ENCODE results near the gene KRTAP10-2.
"Not testable (repeated sequence)": the region's sequence is repeated elsewhere in the genome, so short reads cannot be mapped to it uniquely, and the experiment has no call there.

The KRTAP10-2 gene, protein sequence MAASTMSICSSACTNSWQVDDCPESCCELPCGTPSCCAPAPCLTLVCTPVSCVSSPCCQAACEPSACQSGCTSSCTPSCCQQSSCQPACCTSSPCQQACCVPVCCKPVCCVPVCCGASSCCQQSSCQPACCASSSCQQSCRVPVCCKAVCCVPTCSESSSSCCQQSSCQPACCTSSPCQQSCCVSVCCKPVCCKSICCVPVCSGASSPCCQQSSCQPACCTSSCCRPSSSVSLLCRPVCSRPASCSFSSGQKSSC

DNA sequence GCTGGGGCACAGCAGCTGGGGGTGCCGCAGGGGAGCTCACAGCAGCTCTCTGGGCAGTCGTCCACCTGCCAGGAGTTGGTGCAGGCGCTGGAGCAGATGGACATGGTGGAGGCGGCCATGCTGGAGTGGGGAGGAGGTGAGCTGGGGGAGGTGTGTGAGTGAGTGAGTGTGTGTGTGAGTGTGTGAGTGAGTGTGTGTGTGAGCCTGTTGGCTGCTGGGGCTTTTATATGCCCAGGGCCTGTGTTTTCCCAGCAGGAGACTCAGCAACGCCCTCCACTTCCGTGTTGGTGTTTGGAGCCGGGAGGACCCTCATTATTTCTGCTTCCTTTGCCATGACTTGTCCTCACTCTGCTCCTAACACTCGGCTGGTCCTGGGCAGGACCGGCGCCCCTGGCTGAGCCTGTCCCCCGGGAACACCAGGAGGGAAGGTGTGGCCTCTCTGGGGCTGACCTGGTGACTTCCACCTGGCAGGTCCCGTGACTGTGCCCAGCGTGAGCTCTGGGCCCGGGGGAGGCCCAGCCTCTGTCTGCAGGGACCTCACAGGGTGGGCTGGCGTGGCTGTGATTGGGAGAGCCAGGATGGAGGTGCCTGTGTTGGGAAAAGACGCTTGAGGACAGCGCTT is at the start of gene KRTAP10-2:
Gene KRTAP10-2 (minus strand): TSS at position 166 of the 622 bp plus-strand sequence. CDS start 47 bp downstream, at position 119.
- no peak for DNase-seq
- no peak for TF ChIP-seq POLR2A (IDR thresholded peaks at IDR 0.05; ENCODE audit: low read length)
- TF ChIP-seq GATA1 (IDR thresholded peaks at IDR 0.05; ENCODE audit: low read depth, low read length) = no peak

DNA sequence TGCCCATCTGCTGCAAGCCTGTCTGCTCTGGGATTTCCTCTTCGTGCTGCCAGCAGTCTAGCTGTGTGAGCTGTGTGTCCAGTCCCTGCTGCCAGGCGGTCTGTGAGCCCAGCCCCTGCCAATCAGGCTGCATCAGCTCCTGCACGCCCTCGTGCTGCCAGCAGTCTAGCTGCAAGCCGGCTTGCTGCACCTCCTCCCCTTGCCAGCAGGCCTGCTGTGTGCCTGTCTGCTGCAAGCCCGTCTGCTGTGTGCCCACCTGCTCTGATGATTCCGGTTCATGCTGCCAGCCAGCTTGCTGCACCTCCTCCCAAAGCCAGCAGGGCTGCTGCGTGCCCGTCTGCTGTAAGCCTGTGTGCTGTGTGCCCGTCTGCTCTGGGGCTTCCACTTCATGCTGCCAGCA is 49.8 kb upstream of the KRTAP10-2 start:
- DNase-seq = not testable (repeated sequence)

DNA sequence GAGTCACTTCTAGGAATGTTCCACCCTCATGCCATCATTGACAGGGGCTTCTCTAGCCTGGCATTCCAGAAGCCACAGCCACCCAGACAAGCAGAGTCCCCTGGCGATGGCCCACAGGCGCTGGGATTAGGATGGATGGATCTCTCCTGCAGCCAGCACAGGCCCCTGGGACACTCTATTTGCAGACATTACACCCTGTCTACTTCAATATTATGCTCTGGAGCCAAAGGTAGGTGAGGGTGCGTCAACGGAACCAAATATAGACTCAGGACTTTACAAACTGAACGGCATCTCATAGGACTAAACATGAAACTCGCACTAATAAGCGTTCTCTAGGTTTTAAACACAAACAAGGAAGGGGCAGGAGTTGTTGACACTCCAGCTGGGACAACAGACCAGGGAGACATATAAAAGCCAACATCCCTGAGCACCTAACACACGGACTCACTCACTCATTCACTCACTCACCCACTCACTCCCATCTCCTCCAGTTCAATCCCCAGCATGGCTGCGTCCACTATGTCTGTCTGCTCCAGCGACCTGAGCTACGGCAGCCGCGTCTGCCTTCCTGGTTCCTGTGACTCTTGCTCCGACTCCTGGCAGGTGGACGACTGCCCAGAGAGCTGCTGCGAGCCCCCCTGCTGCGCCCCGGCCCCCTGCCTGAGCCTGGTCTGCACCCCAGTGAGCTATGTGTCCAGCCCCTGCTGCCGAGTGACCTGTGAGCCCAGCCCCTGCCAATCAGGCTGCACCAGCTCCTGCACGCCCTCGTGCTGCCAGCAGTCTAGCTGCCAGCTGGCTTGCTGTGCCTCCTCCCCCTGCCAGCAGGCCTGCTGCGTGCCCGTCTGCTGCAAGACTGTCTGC is 49.0 kb upstream of the KRTAP10-2 start, which contains the start of gene KRTAP10-7:
Gene KRTAP10-7 (plus strand): TSS at position 480 of the 861 bp plus-strand sequence. CDS start 25 bp downstream, at position 505.
- DNase-seq = not testable (repeated sequence)

DNA sequence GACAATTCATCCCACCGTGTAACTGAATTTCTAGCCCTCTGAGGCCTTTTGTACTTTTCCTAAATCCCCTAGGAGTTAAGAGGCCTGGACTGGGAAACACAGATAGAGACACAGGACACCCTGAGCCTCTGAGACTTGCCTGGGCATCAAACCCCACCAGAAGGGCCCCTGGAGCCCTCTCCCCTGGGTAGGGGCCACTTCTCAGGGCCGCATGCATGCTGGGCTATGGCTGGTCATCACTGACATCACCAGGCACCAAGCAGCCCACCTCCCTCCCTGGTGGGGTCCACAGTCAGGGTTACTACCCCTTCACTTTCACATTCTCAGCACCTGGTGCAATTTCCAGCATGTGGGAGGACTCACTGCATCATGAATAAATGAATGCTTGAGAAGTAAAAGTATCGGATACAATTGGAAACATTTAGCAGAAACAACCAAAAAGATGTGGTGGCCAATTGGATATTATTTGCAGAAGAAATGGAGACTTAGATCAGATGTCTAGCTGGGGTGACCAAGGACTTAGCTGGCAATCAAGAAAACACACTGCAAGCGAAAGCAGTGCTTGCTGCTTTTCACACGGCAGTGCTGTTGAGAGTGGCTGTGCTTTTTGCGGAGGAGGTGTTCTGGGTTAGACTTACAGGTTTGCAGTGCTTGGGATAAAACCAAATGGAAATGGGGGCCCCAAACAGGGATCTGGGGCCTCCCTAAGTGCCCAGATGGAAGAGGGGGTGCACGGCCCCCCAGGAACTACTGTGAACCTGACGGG is 48.1 kb upstream of the KRTAP10-2 start:
- DNase-seq = no peak
- TF ChIP-seq POLR2A (IDR thresholded peaks at IDR 0.05; ENCODE audit: low read length) = no peak
- TF ChIP-seq GATA1 (IDR thresholded peaks at IDR 0.05; ENCODE audit: low read depth, low read length) = no peak

DNA sequence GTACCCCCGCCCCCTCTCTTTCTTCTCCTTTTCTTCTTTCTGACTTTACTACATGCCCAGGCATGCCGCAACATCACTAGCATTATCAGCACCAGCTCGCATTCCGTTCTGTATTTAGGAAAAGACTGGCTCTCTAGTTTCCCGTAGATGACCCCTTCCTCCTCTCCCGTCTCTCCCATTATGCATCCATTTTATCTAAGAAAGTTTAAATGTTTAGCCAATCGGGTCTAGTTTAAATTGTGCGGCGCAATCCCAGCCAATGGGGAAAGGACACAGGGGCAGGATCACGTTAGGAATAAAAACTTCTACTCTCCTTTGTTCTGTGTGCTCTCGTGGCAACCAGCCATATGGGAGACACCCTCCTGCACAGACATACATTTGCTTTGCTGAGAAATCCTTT is 46.8 kb upstream of the KRTAP10-2 start:
- no peak for TF ChIP-seq GATA1 (IDR thresholded peaks at IDR 0.05; ENCODE audit: low read depth, low read length)
- no peak for TF ChIP-seq POLR2A (IDR thresholded peaks at IDR 0.05; ENCODE audit: low read length)

DNA sequence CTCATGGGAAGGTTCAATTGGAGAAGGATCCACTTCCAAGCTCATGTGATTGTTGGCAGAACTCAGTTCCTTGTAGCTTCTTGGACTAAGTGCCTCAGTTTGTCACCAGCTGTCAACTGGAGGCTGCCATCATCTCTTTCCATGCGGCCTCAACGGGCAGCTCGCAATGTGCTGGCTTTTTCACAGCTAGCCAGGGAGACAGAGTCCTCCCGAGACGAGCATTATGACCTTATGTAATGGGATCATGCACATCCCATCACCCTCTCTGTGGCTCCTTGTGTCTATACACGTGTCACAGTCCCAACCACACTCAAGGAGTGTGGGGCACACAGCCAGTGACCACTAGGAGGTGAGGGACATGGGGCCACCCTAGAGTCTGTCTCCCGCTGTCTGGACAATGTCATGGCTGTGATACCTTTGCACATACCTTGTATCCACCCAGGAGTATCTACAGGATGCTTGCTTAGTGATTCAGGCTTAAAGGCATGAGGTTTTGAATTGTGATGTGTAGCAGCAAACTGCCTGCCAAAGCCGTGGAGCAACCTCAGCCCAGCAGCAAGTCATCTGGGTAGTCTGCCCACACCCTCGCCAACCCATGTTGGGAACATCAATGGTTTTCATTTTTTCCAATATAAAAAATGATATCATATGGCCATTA is 44.9 kb upstream of the KRTAP10-2 start:
- no peak for DNase-seq
- TF ChIP-seq GATA1 (IDR thresholded peaks at IDR 0.05; ENCODE audit: low read depth, low read length) (no peak), POLR2A (IDR thresholded peaks at IDR 0.05; ENCODE audit: low read length) (no peak)

More for the DNA sequence above, 46.8 kb upstream of the KRTAP10-2 start:
- no peak for DNase-seq

DNA sequence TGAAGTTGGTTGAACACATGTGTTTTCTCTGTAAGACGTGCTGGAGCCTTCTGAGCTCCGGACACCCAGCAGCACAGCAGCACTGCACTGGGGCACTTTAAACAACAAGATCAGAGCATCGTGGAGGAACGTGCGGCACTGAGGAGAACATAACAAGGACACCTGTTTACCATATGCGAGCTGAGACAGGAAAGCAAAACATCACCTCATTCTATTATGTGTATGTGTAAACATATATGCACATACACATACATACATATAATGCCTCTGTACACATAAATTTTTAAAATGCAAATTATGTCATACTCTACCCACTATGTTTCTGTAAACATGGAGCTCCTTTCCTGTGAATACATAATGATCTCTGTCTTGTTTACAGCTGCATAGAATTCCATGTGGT is 44.2 kb upstream of the KRTAP10-2 start:
- no peak for DNase-seq
- no peak for TF ChIP-seq GATA1 (IDR thresholded peaks at IDR 0.05; ENCODE audit: low read depth, low read length)
- TF ChIP-seq POLR2A (IDR thresholded peaks at IDR 0.05; ENCODE audit: low read length) = no peak

DNA sequence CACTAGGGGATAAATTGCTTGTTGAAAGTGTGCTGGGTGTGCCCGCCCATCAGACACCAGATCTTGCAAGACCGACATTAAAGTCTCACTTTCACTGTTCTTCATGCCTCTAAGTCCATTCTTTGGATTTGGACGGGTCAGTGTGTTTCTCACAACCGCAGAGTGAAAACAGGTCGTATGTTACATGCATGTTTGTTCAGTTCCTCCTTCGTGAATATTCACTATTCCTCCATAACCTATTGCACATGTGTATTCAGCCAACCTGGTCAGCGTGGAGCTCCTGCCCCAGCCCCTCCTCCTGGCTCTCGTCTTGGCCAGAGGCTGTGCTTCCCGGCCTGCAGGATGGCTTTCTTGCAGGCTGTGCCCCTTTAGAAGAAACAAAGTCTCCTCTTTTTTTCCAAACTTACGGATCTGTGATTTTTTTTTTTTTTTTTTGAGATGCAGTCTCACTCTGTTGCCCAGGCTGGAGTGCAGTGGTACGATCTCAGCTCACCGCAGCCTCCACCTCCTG is 43.2 kb upstream of the KRTAP10-2 start:
- TF ChIP-seq POLR2A (IDR thresholded peaks at IDR 0.05; ENCODE audit: low read length) = no peak
- TF ChIP-seq GATA1 (IDR thresholded peaks at IDR 0.05; ENCODE audit: low read depth, low read length) = no peak
- DNase-seq = peak; percentile 75 to 80

DNA sequence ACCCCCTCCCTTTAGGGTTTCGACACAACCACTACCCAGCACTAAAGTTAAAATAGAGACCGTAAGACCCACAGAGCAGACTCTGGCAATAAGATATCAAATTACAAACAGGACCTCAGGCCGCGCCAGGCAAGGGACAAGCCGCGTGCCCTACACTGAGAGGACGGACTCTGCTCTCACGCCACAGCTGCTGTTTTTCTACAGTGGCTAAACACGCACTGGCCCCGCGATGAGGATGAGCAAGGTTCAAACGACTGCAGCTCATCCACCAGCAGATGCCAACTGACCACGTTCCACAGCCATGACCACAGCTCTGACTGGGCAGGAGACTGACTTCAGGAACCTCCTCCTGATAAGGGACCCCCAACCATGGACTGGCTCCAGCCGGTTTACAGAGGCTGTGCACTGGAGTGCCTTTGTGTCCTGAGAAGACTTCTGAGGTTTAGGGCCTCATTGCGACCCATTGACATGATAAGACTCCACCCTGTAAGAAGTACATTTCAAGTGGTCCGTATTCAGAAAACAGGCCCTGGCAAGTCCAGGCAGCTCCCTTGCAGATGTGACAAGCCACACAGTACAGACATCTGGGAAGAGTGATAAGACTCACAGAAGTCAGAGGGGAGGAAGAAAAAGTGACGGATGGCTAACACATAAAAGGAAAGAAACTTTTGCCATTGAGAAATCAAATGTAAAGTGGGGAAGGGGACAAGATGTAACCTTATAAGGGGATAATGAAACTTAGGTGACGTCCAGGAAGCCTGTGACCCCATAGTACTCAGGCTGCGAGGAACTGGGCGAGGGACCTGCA is 42.5 kb upstream of the KRTAP10-2 start:
- no peak for TF ChIP-seq GATA1 (IDR thresholded peaks at IDR 0.05; ENCODE audit: low read depth, low read length)
- TF ChIP-seq POLR2A (IDR thresholded peaks at IDR 0.05; ENCODE audit: low read length) = peak; percentile 35
- DNase-seq = peak; percentile 86 to 92

DNA sequence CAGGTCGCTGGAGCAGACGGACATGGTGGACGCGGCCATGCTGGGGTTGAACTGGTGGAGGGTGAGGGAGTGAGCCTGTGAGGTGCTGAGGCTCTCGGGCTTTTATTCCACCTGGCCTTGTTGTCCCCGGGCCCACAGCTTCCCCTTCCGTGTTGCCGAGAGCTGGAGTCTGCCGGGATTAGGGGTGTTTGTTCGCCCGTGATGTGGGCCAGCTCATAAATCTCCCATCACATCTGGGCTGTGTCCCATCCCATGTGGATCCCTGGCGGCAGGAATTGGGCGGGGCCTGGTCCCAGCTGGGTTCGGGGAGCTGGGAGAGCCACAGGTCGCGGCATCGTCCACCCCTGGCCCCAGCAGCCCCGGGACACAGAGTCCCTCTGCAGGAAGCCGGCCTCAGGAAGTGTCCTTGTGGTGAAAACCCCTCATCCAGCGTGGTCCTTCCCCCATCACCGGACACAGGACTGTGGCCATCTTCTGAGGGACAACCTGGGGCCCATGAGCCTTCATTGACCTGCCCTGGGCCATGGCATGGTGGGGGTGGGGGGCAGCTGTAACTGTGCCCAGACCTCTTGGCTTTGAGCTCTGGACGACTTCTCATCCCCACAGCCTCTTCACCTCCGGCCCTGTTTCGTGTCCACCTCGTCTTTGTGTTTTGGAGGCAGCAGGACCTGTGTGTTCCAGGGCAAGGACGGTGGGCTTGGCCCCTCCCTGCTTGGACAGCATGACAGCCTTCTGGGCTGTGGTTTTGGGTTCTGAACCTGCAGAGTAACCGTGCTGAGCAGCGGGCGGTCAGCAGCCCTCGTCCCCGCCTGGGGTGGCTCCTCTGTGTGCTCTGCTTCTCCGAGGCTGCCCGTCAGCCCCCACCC is 41.4 kb upstream of the KRTAP10-2 start, which contains the start of gene KRTAP10-6:
Gene KRTAP10-6 (minus strand): TSS at position 60 of the 866 bp plus-strand sequence. CDS start 21 bp downstream, at position 39.
- TF ChIP-seq GATA1 (IDR thresholded peaks at IDR 0.05; ENCODE audit: low read depth, low read length) (no peak), POLR2A (IDR thresholded peaks at IDR 0.05; ENCODE audit: low read length) (no peak)
- DNase-seq = no peak

DNA sequence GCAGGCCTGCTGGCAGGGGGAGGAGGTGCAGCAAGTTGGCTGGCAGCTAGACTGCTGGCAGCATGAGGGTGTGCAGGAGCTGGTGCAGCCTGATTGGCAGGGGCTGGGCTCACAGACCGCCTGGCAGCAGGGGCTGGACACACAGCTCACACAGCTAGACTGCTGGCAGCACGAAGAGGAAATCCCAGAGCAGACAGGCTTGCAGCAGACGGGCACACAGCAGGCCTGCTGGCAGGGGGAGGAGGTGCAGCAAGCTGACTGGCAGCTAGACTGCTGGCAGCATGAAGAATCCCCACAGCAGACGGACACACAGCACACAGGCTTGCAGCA is 40.5 kb upstream of the KRTAP10-2 start:
- DNase-seq = not testable (repeated sequence)

DNA sequence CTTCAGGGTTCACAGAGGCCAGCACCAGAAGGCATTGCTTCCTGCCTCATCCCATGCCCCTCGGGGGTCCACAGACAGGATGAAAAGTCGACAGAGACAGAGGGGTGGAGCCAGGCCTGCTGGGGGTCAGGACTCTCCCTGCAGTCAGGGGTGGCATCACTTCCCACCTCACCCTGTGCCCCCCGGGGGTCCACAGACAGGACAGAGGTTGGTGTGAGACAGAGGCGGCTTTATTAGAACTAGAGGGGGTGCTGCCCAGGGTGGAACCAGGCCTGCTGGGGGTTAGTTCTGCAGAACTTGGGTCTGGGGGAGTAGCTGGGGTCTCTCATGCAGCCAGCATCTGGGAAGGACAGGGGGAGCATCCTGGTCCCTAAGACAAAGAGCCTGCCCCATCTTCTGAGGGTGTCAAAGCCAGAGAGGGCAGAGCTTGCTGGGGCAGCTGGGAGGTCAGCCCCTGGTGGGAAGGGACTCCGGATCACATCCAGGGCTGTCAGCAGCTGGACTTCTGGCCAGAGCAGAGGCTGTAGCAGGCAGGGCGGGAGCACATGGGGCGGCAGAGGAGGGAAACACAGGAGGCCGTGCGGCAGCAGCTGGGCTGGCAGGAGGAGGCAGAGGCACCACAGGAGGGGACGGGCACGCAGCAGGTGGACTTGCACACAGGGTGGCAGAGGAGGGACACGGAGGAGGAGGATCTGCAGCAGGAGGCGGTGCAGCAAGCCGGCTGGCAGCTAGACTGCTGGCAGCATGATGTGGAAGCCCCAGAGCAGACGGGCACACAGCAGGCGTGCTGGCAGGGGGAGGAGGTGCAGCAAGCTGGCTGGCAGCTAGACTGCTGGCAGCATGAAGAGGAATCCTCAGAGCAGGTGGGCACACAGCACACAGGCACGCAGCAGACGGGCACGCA is 39.8 kb upstream of the KRTAP10-2 start:
- not testable (repeated sequence) for DNase-seq

Data from erythroblast (primary cell).